Colonic mucosa (tissue), 4 donors: ENCODE measurements around the gene ESPNL. TPM values are rescaled to one million over a fixed set of nuclear protein-coding genes. Genes with fewer than 3 reads are reported as not detected.
"Not testable (repeated sequence)": the region's sequence is repeated elsewhere in the genome, so short reads cannot be mapped to it uniquely, and the experiment has no call there.

Experiments
- DNase-seq: peaks from one replicate; pipeline ENCODE4 v3.0.0-alpha.2; 2020
- H3K27ac ChIP-seq: fragments of 200-600 bp; one replicate; pipeline ENCODE4 v1.8.0; 2021
- H3K27me3 ChIP-seq: fragments of 200-600 bp; one replicate; pipeline ENCODE4 v1.8.0; 2021
- H3K36me3 ChIP-seq: fragments of 200-600 bp; one replicate; pipeline ENCODE4 v1.8.0; 2021
- H3K4me1 ChIP-seq: fragments of 200-600 bp; one replicate; pipeline ENCODE4 v1.8.0; 2021; ENCODE audit warnings: mild to moderate bottlenecking
- H3K4me3 ChIP-seq: fragments of 200-600 bp; one replicate; pipeline ENCODE4 v1.8.0; 2021
- H3K9ac ChIP-seq, 2 donors: one replicate each; pipeline ENCODE4 v1.7.0; 2013; ENCODE audit warnings: control low read depth in 2 of 2, low read depth in 2 of 2, low read length in 2 of 2
- H3K9me3 ChIP-seq: fragments of 200-600 bp; one replicate; pipeline ENCODE4 v1.8.0; 2021
- CTCF ChIP-seq: fragments of 200-600 bp; IDR thresholded peaks from one replicate; pipeline ENCODE4 v1.8.0; 2022; ENCODE audit warnings: antibody characterized with exemption, mild to moderate bottlenecking
- intact Hi-C: fragments of 100-400 bp; cut with DNase I; formaldehyde crosslinking; loops from one replicate; pipeline ENCODE4 v1.14.1; 2022
- total RNA-seq, 2 donors: library from RNA; stranded (reverse); fragmentation: NEBNext Ultra II Directional in 1 of 2; extraction: Animal tissue kit (Norgen Biotek cat#: 25700) in 1 of 2; gene quantifications; one replicate each; pipeline ENCODE4 v1.2.1, GENCODE V29; 2021
- donor health status: healthy.
- donor health status: DM: no; HTN: no; CAD: no.
- donor health status: DM: no; HTN: no; CAD: no.

ESPNL gene
- total RNA-seq, 2 donors from 2014 or later = 0.08 to 0.12 TPM

GRCh38 chr2:238167761-238168160 is 67.6 kb downstream of the ESPNL start:
- Histone ChIP-seq H3K36me3 (peaks cover 7% of the 10 kb centered on the region), H3K27ac (no peak overlapping the region), H3K4me1 (peaks cover 2% of the 10 kb centered on the region), H3K9me3 (no peaks in the 10 kb centered on the region), H3K4me3 (no peak overlapping the region), H3K27me3 (peaks cover 14% of the 10 kb centered on the region), H3K9ac (no peak overlapping the region)
- DNase-seq = no peak
- TF ChIP-seq CTCF = no peak
- intact Hi-C loops = no loop called here

GRCh38 chr2:238168196-238169047 is 68.3 kb downstream of the ESPNL start:
- intact Hi-C loops = no loop called here
- H3K36me3 ChIP-seq = peaks cover 8% of the 10 kb centered on the region
- no peak overlapping the region for H3K27ac ChIP-seq
- no peaks in the 10 kb centered on the region for H3K9me3 ChIP-seq
- no peak overlapping the region for H3K4me3 ChIP-seq
- H3K4me1 ChIP-seq = peaks cover 2% of the 10 kb centered on the region
- H3K9ac ChIP-seq = no peak overlapping the region
- no peak for TF ChIP-seq CTCF
- peaks cover 10% of the 10 kb centered on the region for H3K27me3 ChIP-seq
- no peak for DNase-seq

GRCh38 chr2:238169048-238169707 is 69.0 kb downstream of the ESPNL start:
- Histone ChIP-seq H3K27me3 (peaks cover 2% of the 10 kb centered on the region), H3K9me3 (no peaks in the 10 kb centered on the region), H3K36me3 (peaks cover 8% of the 10 kb centered on the region), H3K4me3 (no peak overlapping the region), H3K4me1 (peaks cover 2% of the 10 kb centered on the region), H3K27ac (peak overlapping the region; percentile 48), H3K9ac (no peak overlapping the region)
- intact Hi-C loops = no loop called here
- no peak for DNase-seq
- TF ChIP-seq CTCF = no peak

GRCh38 chr2:238169708-238170251 is 69.6 kb downstream of the ESPNL start:
- H3K27ac ChIP-seq = peak overlapping the region; percentile 48
- peaks cover 8% of the 10 kb centered on the region for H3K36me3 ChIP-seq
- no peak overlapping the region for H3K9ac ChIP-seq
- no peaks in the 10 kb centered on the region for H3K27me3 ChIP-seq
- intact Hi-C loops = no loop called here
- no peak for TF ChIP-seq CTCF
- H3K9me3 ChIP-seq = no peaks in the 10 kb centered on the region
- peaks cover 2% of the 10 kb centered on the region for H3K4me1 ChIP-seq
- no peak overlapping the region for H3K4me3 ChIP-seq
- DNase-seq = no peak

GRCh38 chr2:238170386-238171071 is 70.4 kb downstream of the ESPNL start:
- no peak for DNase-seq
- H3K9me3 ChIP-seq = no peaks in the 10 kb centered on the region
- peak overlapping the region; percentile 48 for H3K27ac ChIP-seq
- no peak overlapping the region for H3K9ac ChIP-seq
- H3K27me3 ChIP-seq = no peaks in the 10 kb centered on the region
- intact Hi-C loops = no loop called here
- H3K36me3 ChIP-seq = peaks cover 8% of the 10 kb centered on the region
- H3K4me3 ChIP-seq = no peak overlapping the region
- H3K4me1 ChIP-seq = peaks cover 2% of the 10 kb centered on the region
- no peak for TF ChIP-seq CTCF

- H3K27ac ChIP-seq, H3K36me3 ChIP-seq, H3K9me3 ChIP-seq: not testable (repeated sequence)
Measured at GRCh38 chr2:238171072-238171431, 70.9 kb downstream of the ESPNL start.

More at GRCh38 chr2:238171072-238171431, 70.9 kb downstream of the ESPNL start:
- intact Hi-C loops, H3K9ac ChIP-seq, H3K4me1 ChIP-seq, H3K4me3 ChIP-seq, DNase-seq, H3K27me3 ChIP-seq: not testable (repeated sequence)
